Spleen (tissue), 7 donors: ENCODE measurements around the gene H1-8.

Experiments
- CTCF ChIP-seq, 11 experiments: fragments of 200-600 bp in 7 of 11; fragments of 450-650 bp in 4 of 11; sonication (generic) in 4 of 11; IDR thresholded peaks in 8 of 11; conservative IDR thresholded peaks in 3 of 11; 1 replicate in 7 of 11; 2 replicates in 4 of 11; pipeline versions ENCODE4 v1.4.0 to v1.8.0; 2016 to 2021; ENCODE audit warnings: antibody characterized with exemption in 11 of 11, inconsistent platforms in 4 of 11, mild to moderate bottlenecking in 1 of 11
- POLR2AphosphoS5 ChIP-seq, 3 donors: sonication (generic); formaldehyde crosslinking; IDR thresholded peaks; one replicate each; pipeline ENCODE4 v1.5.1; 2017; ENCODE audit warnings: antibody characterized with exemption in 3 of 3
- donor health status: DM: no; HTN: no; CAD: no; lungs with moderate emphysema.
- donor health status: DM: no; HTN: no; CAD: no.
- donor health status: DM: no; HTN: no; CAD: no.

GRCh38 chr3:129529436-129530210 lies 13.4 kb upstream of the H1-8 start:
- TF ChIP-seq POLR2AphosphoS5 (IDR thresholded peaks at IDR 0.05): no peak
- no peak for TF ChIP-seq CTCF (IDR thresholded peaks at IDR 0.05 in 8 of 11, conservative IDR thresholded peaks at IDR 0.05 in 3 of 11)
